ENCODE data around the gene SLC22A23. TPM values are rescaled to one million over a fixed set of nuclear protein-coding genes. Genes with fewer than 3 reads are reported as not detected.

Gene SLC22A23
- total and polyA plus RNA-seq, 2 experiments from 2014 or later, result 2.4 to 7.3 TPM

DNA sequence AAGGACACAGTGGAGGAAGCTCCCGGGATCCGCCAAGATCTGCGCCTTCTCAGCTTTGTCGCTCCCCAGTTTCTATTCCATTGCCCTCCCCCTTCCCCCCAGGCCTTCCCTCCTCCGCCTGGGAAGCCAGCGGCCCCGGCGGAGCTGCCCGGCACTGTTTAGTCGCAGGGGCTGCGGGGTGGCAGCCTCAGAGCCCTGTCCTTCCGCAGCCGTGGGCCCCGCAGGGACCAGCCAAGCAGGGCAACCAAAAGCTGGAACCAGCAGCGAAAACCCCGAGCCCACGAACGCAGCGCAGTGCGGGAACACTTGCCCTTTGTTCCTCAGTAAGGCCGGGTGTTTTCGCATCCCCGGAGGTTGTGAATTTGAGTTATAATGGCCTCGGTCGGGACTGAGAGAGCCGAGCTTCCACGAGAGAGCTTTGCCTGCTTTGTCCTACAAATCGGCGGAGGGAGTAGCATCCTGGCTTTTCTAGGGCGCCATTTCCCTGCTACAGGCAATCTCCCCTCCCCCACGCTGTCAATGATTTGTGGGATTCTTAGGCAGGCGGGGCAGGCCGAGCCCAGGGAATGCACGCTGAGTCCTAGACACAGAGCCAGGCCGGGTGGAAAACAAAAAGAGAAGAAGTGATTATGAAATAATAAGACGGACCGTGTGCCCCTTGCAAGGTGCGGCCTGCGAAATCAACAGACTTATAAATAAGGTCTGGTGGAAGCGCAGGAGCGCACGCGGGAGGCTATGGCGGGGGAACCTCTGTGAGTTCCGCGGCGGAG, 225.4 kb downstream of the SLC22A23 start:
- TF ChIP-seq EZH2 (IDR thresholded peaks at IDR 0.05; ENCODE audit: insufficient read depth, poor library complexity, severe bottlenecking), result no peak
- no peak for TF ChIP-seq EZH2phosphoT487 (IDR thresholded peaks at IDR 0.05; ENCODE audit: insufficient read depth, low read depth)
- H3K9me3 ChIP-seq (ENCODE audit: low read depth), result no peaks in the 10 kb centered on the region
- 2% methylated on average over 47 of the region's 47 CpGs for whole genome bisulfite sequencing, 2 experiments (ENCODE audit: low coverage in 1 of 2, low lambda C conversion rate in 2 of 2, missing lambda C conversion rate in 2 of 2)
- H3K9ac ChIP-seq, result peak overlapping the region; percentile 84
- H3K27ac ChIP-seq, result peak overlapping the region; percentile 75
- peak overlapping the region; percentile 82 for H3K4me3 ChIP-seq
- H3K4me2 ChIP-seq (ENCODE audit: unreplicated experiment), result peak overlapping the region; percentile 94
- H2AFZ ChIP-seq, result peak overlapping the region; percentile 95
- in situ Hi-C loops (cut with MboI), result no loop called here
- peak; percentile 88 for DNase-seq
- no peaks in the 10 kb centered on the region for H3K4me1 ChIP-seq (ENCODE audit: insufficient read depth)
- H3K79me2 ChIP-seq (ENCODE audit: insufficient read depth), result no peaks in the 10 kb centered on the region
- H3K36me3 ChIP-seq (ENCODE audit: low read depth), result no peaks in the 10 kb centered on the region
- peaks cover 53% of the 10 kb centered on the region for H3K27me3 ChIP-seq (replicated peaks; ENCODE audit: insufficient read depth)
- H3F3A ChIP-seq (ENCODE audit: insufficient read depth), result no peaks in the 10 kb centered on the region
- no peaks in the 10 kb centered on the region for H3K9me2 ChIP-seq (ENCODE audit: insufficient read depth)
- no peaks in the 10 kb centered on the region for H4K20me1 ChIP-seq (ENCODE audit: insufficient read depth)

DNA sequence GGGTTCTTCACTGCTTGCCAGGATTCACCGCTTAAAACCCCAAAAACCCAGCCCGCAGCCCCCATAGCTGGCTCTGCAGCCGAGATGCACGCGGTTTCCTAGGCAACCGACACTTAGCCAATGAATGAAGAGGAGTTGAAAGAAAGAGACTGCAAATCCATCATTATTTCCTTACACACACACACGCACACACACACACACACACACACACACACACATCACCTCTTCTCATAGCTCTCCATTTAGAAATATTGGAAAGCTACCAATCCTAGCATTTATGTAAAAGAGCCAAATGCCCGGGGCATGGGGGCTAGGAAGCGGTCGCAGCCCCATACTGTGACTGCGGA, 226.0 kb downstream of the SLC22A23 start:
- H3K9me3 ChIP-seq (ENCODE audit: low read depth), result no peaks in the 10 kb centered on the region
- peak overlapping the region; percentile 82 for H3K4me3 ChIP-seq
- H3K9me2 ChIP-seq (ENCODE audit: insufficient read depth), result no peaks in the 10 kb centered on the region
- in situ Hi-C loops (cut with MboI), result no loop called here
- peak overlapping the region; percentile 94 for H3K4me2 ChIP-seq (ENCODE audit: unreplicated experiment)
- peak overlapping the region; percentile 75 for H3K27ac ChIP-seq
- peak overlapping the region; percentile 84 for H3K9ac ChIP-seq
- no peaks in the 10 kb centered on the region for H4K20me1 ChIP-seq (ENCODE audit: insufficient read depth)
- peak overlapping the region; percentile 95 for H2AFZ ChIP-seq
- no peak for TF ChIP-seq EZH2phosphoT487 (IDR thresholded peaks at IDR 0.05; ENCODE audit: insufficient read depth, low read depth)
- TF ChIP-seq EZH2 (IDR thresholded peaks at IDR 0.05; ENCODE audit: insufficient read depth, poor library complexity, severe bottlenecking), result no peak
- peak; percentile 47 for DNase-seq
- WGBS, 2 experiments (ENCODE audit: low coverage in 1 of 2, low lambda C conversion rate in 2 of 2, missing lambda C conversion rate in 2 of 2), result 8 to 18% methylated on average over 11 of the region's 11 CpGs
- H3K4me1 ChIP-seq (ENCODE audit: insufficient read depth), result no peaks in the 10 kb centered on the region
- H3K36me3 ChIP-seq (ENCODE audit: low read depth), result no peaks in the 10 kb centered on the region
- no peaks in the 10 kb centered on the region for H3K79me2 ChIP-seq (ENCODE audit: insufficient read depth)
- H3K27me3 ChIP-seq (replicated peaks; ENCODE audit: insufficient read depth), result peaks cover 53% of the 10 kb centered on the region
- no peaks in the 10 kb centered on the region for H3F3A ChIP-seq (ENCODE audit: insufficient read depth)

DNA sequence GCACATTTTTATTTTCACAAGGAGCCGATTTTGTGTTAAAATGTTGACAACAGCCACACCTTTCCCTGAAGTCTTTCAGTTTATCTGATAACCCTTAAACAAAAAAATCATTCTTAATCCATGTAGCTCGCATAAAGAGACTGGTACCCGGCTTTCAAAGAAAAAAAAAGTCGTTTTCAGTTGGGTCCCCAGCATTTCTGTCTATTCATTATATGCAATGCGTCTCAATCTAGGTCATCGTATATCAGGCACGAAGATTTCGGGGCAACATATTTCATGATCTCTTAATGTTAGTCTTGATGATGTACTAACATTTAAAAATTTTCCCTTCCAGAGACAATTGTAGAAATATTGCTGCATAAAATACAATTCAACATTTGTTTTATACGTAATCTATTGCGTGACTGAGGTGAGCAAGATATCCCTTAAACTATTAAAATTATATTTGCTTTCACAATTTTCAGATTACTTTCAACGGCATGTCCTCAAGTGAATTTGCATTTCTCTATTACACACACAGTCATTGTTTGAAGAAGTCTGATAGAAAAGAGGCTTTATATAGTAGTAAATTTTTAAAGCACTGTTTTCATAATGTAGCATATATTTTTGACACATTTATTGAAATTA, 226.5 kb downstream of the SLC22A23 start:
- H3K4me1 ChIP-seq (ENCODE audit: insufficient read depth), result no peaks in the 10 kb centered on the region
- no peak overlapping the region for H2AFZ ChIP-seq
- H4K20me1 ChIP-seq (ENCODE audit: insufficient read depth), result no peaks in the 10 kb centered on the region
- in situ Hi-C loops (cut with MboI), result no loop called here
- no peak for DNase-seq
- H3K36me3 ChIP-seq (ENCODE audit: low read depth), result no peaks in the 10 kb centered on the region
- TF ChIP-seq EZH2 (IDR thresholded peaks at IDR 0.05; ENCODE audit: insufficient read depth, poor library complexity, severe bottlenecking) (no peak), EZH2phosphoT487 (IDR thresholded peaks at IDR 0.05; ENCODE audit: insufficient read depth, low read depth) (0 out of 2 replicates have a peak, but pooled peaks have one; percentile 23)
- H3K79me2 ChIP-seq (ENCODE audit: insufficient read depth), result no peaks in the 10 kb centered on the region
- peak overlapping the region; percentile 82 for H3K4me3 ChIP-seq
- no peaks in the 10 kb centered on the region for H3F3A ChIP-seq (ENCODE audit: insufficient read depth)
- H3K4me2 ChIP-seq (ENCODE audit: unreplicated experiment), result peak overlapping the region; percentile 94
- 45 to 52% methylated on average over 11 of the region's 11 CpGs for WGBS, 2 experiments (ENCODE audit: low coverage in 1 of 2, low lambda C conversion rate in 2 of 2, missing lambda C conversion rate in 2 of 2)
- H3K9ac ChIP-seq, result no peak overlapping the region; the same call in 1 of the 2 replicates
- no peaks in the 10 kb centered on the region for H3K9me2 ChIP-seq (ENCODE audit: insufficient read depth)
- H3K9me3 ChIP-seq (ENCODE audit: low read depth), result no peaks in the 10 kb centered on the region
- no peak overlapping the region for H3K27ac ChIP-seq
- peaks cover 53% of the 10 kb centered on the region for H3K27me3 ChIP-seq (replicated peaks; ENCODE audit: insufficient read depth)

DNA sequence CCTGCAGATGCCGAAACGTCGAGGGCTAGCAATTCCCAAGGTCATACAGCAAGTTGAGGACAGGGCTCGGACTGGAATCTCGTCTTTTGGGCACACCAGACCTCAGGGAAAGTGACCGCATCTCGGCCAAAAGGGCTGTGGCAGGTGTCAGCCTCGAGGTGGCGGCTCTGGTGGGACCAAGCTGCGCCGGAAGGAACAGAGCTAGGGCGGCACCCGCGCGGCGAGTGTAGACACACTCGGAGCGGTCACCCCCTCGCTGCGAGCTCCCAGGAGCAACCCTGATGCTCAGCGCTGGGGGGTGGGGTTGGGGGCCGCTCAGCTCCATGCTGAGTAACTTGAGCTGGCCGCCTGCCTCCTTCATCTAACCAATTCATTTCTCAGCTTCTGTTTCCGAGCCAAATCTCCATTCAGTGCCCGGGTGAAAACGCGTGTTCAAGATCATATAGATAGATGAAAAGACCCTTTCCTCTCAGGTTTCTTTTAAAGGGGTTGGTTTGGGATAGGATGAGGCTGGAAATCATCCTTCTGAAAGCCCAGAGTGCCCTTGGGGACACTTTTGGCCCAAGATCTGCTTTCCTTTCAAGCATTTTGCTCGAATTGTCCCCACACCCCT, 227.2 kb downstream of the SLC22A23 start:
- Histone ChIP-seq H3K36me3 (ENCODE audit: low read depth) (no peaks in the 10 kb centered on the region), H3K9ac (no peak overlapping the region), H3K79me2 (ENCODE audit: insufficient read depth) (no peaks in the 10 kb centered on the region), H4K20me1 (ENCODE audit: insufficient read depth) (no peaks in the 10 kb centered on the region), H3K9me3 (ENCODE audit: low read depth) (no peaks in the 10 kb centered on the region), H3K4me3 (no peak overlapping the region), H3K4me2 (ENCODE audit: unreplicated experiment) (no peak overlapping the region), H3K27me3 (replicated peaks; ENCODE audit: insufficient read depth) (peaks cover 53% of the 10 kb centered on the region), H2AFZ (no peak overlapping the region), H3K4me1 (ENCODE audit: insufficient read depth) (no peaks in the 10 kb centered on the region), H3K27ac (no peak overlapping the region), H3F3A (ENCODE audit: insufficient read depth) (no peaks in the 10 kb centered on the region), H3K9me2 (ENCODE audit: insufficient read depth) (no peaks in the 10 kb centered on the region)
- peak; percentile 16 for DNase-seq
- in situ Hi-C loops (cut with MboI), result no loop called here
- TF ChIP-seq EZH2 (IDR thresholded peaks at IDR 0.05; ENCODE audit: insufficient read depth, poor library complexity, severe bottlenecking), result no peak
- TF ChIP-seq EZH2phosphoT487 (IDR thresholded peaks at IDR 0.05; ENCODE audit: insufficient read depth, low read depth), result no peak
- 30 to 40% methylated on average over 26 to 28 of the region's 28 CpGs for WGBS, 2 experiments (ENCODE audit: low coverage in 1 of 2, low lambda C conversion rate in 2 of 2, missing lambda C conversion rate in 2 of 2)
